NCI-H1048 (cell line): ENCODE results near the gene TEX13A.
"Not testable (repeated sequence)": the region's sequence is repeated elsewhere in the genome, so short reads cannot be mapped to it uniquely, and the experiment has no call there.

ENCODE experiments used
- DNase-seq: peaks from one replicate; lab custom pipeline; 2025; lab: John Stamatoyannopoulos, UW

The TEX13A gene, protein sequence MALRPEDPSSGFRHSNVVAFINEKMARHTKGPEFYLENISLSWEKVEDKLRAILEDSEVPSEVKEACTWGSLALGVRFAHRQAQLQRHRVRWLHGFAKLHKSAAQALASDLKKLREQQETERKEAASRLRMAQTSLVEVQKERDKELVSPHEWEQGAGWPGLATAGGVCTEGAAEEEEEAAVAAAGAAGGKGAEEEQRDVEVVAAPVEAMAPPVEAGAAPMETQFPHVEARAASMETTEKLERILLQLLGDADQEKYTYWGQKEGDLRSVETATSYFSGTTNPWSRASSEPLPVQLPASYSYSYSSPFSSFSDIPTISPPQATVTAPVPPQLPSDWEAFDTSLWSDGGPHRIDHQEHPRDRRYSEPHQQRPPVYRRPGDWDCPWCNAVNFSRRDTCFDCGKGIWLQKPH

GRCh38 chrX:105220636-105221035, at the start of gene TEX13A:
TEX13A (minus strand) TSS chrX:105220694; CDS start chrX:105220397, 297 bp downstream.
- DNase-seq: no peak

DNA sequence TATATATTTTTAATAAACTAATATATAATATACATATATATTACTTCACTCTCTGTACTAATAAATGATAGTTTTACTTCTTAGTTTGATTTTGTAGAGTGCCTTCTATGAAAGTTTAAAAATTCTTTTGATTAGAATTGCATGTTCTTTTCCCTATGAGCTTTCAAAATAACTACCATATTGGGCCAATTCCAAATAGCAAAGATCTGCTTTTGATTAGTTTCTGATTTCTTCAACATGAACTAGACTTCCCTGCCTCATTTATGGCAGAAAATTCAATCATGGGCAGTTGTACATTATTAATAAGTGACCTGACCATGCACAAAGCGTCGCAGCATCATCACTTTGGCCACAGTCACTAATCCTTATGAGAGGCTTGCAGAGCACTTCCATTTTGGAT, 48.9 kb upstream of the TEX13A start:
- DNase-seq: no peak

DNA sequence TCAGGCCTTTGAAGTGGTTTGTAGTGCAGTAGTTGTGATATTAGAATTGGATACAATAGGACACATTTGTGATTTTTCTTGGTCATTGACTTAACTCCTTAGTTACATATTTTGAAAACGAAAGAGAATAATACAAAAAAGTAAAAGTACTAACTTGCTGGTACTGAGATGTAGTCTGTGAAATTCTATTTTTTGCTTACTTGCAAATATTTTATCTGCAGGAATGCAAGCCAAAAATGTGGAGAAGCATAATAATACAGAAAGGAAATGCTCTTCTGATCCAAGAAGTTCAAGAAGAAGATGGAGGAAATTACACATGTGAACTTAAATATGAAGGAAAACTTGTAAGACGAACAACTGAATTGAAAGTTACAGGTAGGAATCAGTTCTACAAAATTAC, 46.7 kb upstream of the TEX13A start:
- no peak for DNase-seq

- DNase-seq: no peak
Observed at GRCh38 chrX:105266456-105266855, 46.0 kb upstream of the TEX13A start.

GRCh38 chrX:105265093-105265492, 44.6 kb upstream of the TEX13A start:
- DNase-seq: no peak

DNA sequence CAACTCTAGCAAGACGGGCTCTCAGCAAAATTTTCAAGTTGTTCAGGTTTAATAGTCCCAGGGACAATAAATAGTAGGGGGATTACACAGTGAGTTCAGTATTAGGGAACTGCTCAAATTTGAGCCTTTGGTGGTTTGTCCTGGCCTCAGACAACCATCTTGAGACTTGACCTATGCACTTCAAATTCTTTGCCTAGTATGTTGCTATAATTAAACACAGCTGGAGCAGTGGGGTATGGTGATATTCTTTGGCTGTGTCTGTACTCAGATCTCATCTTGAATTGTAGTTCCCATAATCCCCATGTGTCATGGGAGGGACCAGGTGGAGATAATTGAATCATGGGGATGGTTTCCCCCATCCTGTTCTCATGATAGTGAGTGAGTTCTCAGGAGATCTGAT, 43.3 kb upstream of the TEX13A start:
- DNase-seq: no peak

GRCh38 chrX:105263171-105263570, 42.7 kb upstream of the TEX13A start:
- no peak for DNase-seq

GRCh38 chrX:105260291-105261043, 40.0 kb upstream of the TEX13A start:
- no peak for DNase-seq

- DNase-seq: no peak
Observed at GRCh38 chrX:105241056-105241455, 20.6 kb upstream of the TEX13A start.

GRCh38 chrX:105237407-105237806, 16.9 kb upstream of the TEX13A start:
- DNase-seq: not testable (repeated sequence)

DNA sequence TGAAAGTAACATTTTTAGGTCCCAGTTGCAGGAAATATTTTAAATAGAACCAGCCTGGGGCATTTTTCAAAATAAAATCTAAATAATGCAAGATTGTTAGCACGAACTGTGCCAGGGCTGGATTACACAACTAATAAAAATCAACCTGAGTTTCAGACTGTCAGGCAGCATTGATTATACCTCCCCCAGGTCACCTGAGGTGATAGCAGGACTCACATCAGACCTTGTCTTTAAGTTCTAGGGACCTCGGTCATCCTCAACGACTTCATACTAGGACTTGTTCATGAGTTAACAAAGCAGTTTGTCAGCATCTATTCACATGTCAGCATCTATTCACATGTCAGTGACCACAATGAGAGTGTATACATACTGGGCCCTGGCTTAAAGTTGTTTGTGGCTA, 8.7 kb upstream of the TEX13A start:
- no peak for DNase-seq

DNA sequence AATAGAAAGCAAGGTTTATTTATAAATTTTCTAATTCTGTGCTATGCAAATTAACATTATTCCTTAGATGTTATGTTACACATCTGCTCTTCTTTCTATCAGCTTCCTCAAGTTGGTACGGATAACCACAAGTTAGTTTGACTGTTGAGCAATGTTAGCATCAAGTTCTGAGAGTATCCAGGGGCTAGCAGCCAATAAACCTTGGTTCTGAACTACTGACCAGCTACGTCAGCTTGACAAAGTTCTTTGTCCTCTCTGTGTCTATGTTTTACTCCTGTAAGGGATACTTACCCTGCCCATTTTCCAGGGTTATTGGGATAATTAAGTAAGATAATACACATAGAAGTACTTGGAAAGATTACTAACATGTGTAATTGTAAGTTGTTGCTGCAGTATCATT, 8.1 kb upstream of the TEX13A start:
- no peak for DNase-seq

DNA sequence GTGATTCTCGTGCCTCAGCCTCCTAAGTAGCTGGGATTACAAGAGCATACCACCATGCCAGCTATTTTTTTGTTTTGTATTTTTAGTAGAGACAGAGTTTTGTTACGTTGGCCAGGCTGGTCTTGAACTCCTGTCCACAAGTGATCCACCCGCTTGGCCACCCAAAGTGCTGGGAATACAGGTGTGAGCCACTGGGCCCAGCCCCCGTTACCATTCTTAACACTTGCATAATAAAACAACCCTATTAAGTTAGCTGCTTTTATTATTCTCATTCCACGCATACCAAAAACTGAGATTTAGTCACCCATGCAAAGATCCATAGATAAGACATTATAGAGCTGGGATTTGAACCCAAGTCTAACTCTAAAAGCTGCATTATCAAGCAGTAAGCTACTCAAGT, 6.0 kb upstream of the TEX13A start:
- no peak for DNase-seq

GRCh38 chrX:105221374-105221773, 880 bp upstream of the TEX13A start:
- DNase-seq: no peak

GRCh38 chrX:105219454-105220401, 766 bp downstream of the TEX13A start:
- DNase-seq: no peak

DNA sequence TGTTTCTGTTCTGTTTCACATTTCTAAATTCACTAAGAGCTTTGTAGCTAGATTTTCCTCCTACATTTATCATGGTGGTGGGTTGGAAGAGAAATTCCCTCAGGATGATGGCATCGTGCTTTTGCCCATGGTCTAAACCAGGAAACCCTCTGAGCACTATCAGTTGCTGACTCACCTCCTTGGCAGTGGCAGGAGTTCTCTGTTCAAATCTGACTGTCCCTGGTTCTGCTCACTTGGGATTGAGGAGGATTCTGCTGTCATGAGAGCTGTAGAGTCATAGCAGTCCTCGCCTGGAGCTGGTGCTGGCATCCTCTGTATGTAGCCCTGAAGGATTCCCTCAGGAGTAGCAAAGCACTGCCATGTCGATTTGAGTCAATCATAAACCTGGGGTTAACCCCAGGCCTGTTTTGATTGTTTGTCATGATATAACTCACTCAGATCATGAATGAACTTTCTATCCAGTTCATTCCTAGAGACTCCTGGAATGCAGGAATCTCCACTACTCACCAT, 9.4 kb downstream of the TEX13A start:
- DNase-seq: no peak

DNA sequence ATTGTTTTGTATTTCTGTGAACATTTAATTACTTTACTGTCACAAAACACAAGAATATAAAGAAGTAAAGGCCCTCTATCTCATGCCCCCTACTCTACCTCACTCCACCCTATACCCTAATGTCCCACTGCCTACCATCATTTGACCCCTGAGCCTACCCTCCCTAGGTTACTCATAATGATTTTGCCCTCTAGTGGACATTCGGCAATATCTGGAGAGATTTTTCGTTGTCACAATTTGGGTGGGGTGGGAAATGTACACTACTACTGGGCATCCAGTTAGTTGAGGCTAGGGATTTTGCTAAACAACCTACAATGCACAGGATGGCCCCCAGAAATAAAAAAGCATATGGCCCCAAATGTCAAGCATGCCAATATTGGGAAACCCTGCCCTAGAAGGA, 10.2 kb downstream of the TEX13A start:
- no peak for DNase-seq

- DNase-seq: no peak
Observed at GRCh38 chrX:105209406-105209805, 11.1 kb downstream of the TEX13A start.

DNA sequence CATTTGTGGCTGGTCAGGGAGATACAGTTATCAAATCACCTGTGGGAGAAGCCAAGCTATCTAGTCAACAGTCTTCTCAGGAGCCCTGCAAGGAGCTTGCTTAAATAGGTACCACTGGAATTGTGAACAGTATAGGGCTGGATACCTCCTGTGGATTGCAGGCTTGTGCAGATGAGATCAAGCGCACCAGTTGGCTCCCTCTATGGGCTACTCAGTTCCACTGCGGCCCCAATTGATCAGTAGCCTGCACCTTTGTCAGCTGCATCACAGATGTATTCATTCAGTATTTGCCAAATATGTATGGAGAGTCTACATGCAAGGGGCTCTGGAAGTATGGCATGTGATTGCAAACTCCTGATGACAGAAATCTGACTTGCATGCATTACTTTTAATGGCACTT, 28.6 kb downstream of the TEX13A start:
- no peak for DNase-seq

- DNase-seq: no peak
Observed at GRCh38 chrX:105190252-105190853, 30.1 kb downstream of the TEX13A start.

DNA sequence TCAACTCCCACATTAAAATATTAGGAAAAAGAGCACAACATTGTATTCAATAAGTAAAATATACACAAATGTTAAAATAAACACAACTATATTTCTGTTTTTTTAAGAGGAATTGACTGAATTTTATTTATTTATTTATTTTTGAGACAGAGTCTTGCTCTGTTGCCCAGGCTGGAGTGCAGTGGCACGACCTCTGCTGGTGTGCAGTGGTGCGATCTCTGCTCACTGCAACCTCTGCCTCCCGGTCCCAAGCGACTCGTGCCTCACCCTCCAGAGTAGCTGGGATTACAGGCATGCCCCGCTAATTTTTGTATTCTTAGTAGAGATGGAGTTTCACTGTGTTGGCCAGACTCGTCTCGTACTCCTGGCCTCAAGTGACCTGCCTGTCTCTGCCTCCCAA, 31.4 kb downstream of the TEX13A start:
- DNase-seq: no peak

- DNase-seq: no peak
Observed at GRCh38 chrX:105179644-105180043, 40.9 kb downstream of the TEX13A start.
